Skeletal muscle satellite cell (primary cell): ENCODE data around the gene ITIH1.
A peak's percentile ranks its signal among the peaks of the same experiment; 100 is the strongest.

Experiments
- H3K27me3 ChIP-seq: 2 replicates; pipeline ENCODE4 v1.7.0; 2013; ENCODE audit warnings: low read length; ENCODE audit not compliant: control insufficient read depth, insufficient read depth
- H3K36me3 ChIP-seq: 2 replicates; pipeline ENCODE4 v1.7.0; 2013; ENCODE audit warnings: mild to moderate bottlenecking, control low read depth, low read length; ENCODE audit not compliant: insufficient read depth
- H3K4me1 ChIP-seq: 2 replicates; pipeline ENCODE4 v1.7.0; 2013; ENCODE audit warnings: low read length; ENCODE audit not compliant: control insufficient read depth, insufficient read depth
- H3K4me2 ChIP-seq: 2 replicates; pipeline ENCODE4 v1.7.0; 2013; ENCODE audit warnings: mild to moderate bottlenecking, low read length
- H3K4me3 ChIP-seq: 2 replicates; pipeline ENCODE4 v1.7.0; 2013; ENCODE audit warnings: low read length
- H3K9ac ChIP-seq: 2 replicates; pipeline ENCODE4 v1.7.0; 2013; ENCODE audit warnings: mild to moderate bottlenecking, low read depth, low read length, moderate library complexity
- H3K9me3 ChIP-seq: replicated peaks from 2 replicates; pipeline ENCODE4 v1.7.0; 2013; ENCODE audit warnings: mild to moderate bottlenecking, control low read depth, low read length

Gene ITIH1

GRCh38 chr3:52824037-52824436 is 46.6 kb downstream of the ITIH1 start:
- H3K9ac ChIP-seq, result no peak overlapping the region
- no peaks in the 10 kb centered on the region for H3K9me3 ChIP-seq
- no peak overlapping the region for H3K4me3 ChIP-seq
- peaks cover 9% of the 10 kb centered on the region for H3K4me1 ChIP-seq
- H3K36me3 ChIP-seq, result no peaks in the 10 kb centered on the region
- no peak overlapping the region for H3K4me2 ChIP-seq
- H3K27me3 ChIP-seq, result no peaks in the 10 kb centered on the region

- Histone ChIP-seq H3K27me3 (no peaks in the 10 kb centered on the region), H3K36me3 (no peaks in the 10 kb centered on the region), H3K4me3 (no peak overlapping the region), H3K9ac (no peak overlapping the region), H3K9me3 (no peaks in the 10 kb centered on the region), H3K4me1 (peaks cover 26% of the 10 kb centered on the region), H3K4me2 (no peak overlapping the region)
Measured at GRCh38 chr3:52827441-52827840, 50.0 kb downstream of the ITIH1 start.

- H3K36me3 ChIP-seq, result no peaks in the 10 kb centered on the region
- H3K27me3 ChIP-seq, result no peaks in the 10 kb centered on the region
Measured at GRCh38 chr3:52827866-52828376, 50.5 kb downstream of the ITIH1 start.

GRCh38 chr3:52829482-52829881 is 52.1 kb downstream of the ITIH1 start:
- Histone ChIP-seq H3K36me3 (no peaks in the 10 kb centered on the region), H3K4me1 (peaks cover 26% of the 10 kb centered on the region), H3K4me2 (no peak overlapping the region), H3K9ac (no peak overlapping the region), H3K27me3 (no peaks in the 10 kb centered on the region), H3K4me3 (no peak overlapping the region), H3K9me3 (no peaks in the 10 kb centered on the region)

More at GRCh38 chr3:52827866-52828376, 50.5 kb downstream of the ITIH1 start:
- Histone ChIP-seq H3K9me3 (no peaks in the 10 kb centered on the region), H3K9ac (no peak overlapping the region), H3K4me3 (no peak overlapping the region), H3K4me1 (peaks cover 26% of the 10 kb centered on the region), H3K4me2 (no peak overlapping the region)

- Histone ChIP-seq H3K9ac (no peak overlapping the region), H3K4me3 (no peak overlapping the region), H3K27me3 (no peaks in the 10 kb centered on the region), H3K36me3 (no peaks in the 10 kb centered on the region), H3K4me1 (peaks cover 30% of the 10 kb centered on the region), H3K9me3 (no peaks in the 10 kb centered on the region), H3K4me2 (no peak overlapping the region)
Measured at GRCh38 chr3:52829906-52830463, 52.6 kb downstream of the ITIH1 start.

GRCh38 chr3:52830535-52831258 is 53.3 kb downstream of the ITIH1 start, which contains the start of gene ITIH4:
TSS of gene ITIH4 (minus strand) at chr3:52830672. CDS start at chr3:52830642, 30 bp downstream.
- H3K36me3 ChIP-seq, result no peaks in the 10 kb centered on the region
- no peaks in the 10 kb centered on the region for H3K27me3 ChIP-seq
- H3K9me3 ChIP-seq, result no peaks in the 10 kb centered on the region
- H3K4me2 ChIP-seq, result peak within 1 kb of the TSS; percentile 38
- no peak within 1 kb of the TSS for H3K4me3 ChIP-seq
- H3K4me1 ChIP-seq, result peaks cover 35% of the 10 kb centered on the region
- no peak within 1 kb of the TSS for H3K9ac ChIP-seq

- Histone ChIP-seq H3K9ac (no peak overlapping the region), H3K27me3 (no peaks in the 10 kb centered on the region), H3K9me3 (no peaks in the 10 kb centered on the region), H3K4me2 (peak overlapping the region; percentile 38), H3K4me3 (no peak overlapping the region), H3K36me3 (no peaks in the 10 kb centered on the region), H3K4me1 (peaks cover 35% of the 10 kb centered on the region)
Measured at GRCh38 chr3:52831500-52832301, 54.3 kb downstream of the ITIH1 start.

- Histone ChIP-seq H3K27me3 (no peaks in the 10 kb centered on the region), H3K36me3 (peaks cover 4% of the 10 kb centered on the region), H3K9ac (no peak overlapping the region), H3K4me3 (no peak overlapping the region), H3K9me3 (no peaks in the 10 kb centered on the region), H3K4me2 (no peak overlapping the region), H3K4me1 (peaks cover 26% of the 10 kb centered on the region)
Measured at GRCh38 chr3:52833202-52833601, 55.8 kb downstream of the ITIH1 start.

GRCh38 chr3:52834871-52835501 is 57.6 kb downstream of the ITIH1 start, which contains the start of gene MUSTN1:
TSS of gene MUSTN1 (minus strand) at chr3:52835019. CDS start at chr3:52834948, 71 bp downstream.
- Histone ChIP-seq H3K9me3 (no peaks in the 10 kb centered on the region), H3K4me3 (no peak within 1 kb of the TSS), H3K9ac (no peak within 1 kb of the TSS), H3K27me3 (no peaks in the 10 kb centered on the region), H3K4me2 (no peak within 1 kb of the TSS), H3K36me3 (peaks cover 4% of the 10 kb centered on the region), H3K4me1 (peaks cover 26% of the 10 kb centered on the region)

GRCh38 chr3:52835766-52836470 is 58.5 kb downstream of the ITIH1 start:
- Histone ChIP-seq H3K36me3 (peaks cover 4% of the 10 kb centered on the region), H3K27me3 (no peaks in the 10 kb centered on the region)

More at GRCh38 chr3:52835766-52836470, 58.5 kb downstream of the ITIH1 start:
- H3K9ac ChIP-seq, result no peak overlapping the region
- H3K9me3 ChIP-seq, result no peaks in the 10 kb centered on the region
- no peak overlapping the region for H3K4me3 ChIP-seq
- H3K4me1 ChIP-seq, result peaks cover 23% of the 10 kb centered on the region
- no peak overlapping the region for H3K4me2 ChIP-seq
